Trophoblast cell (in vitro differentiated cells and primary cell): Measurements from ENCODE around the gene TRUB1.

Experiments used
- DNase-seq, 2 donors: peaks; one replicate each; pipeline ENCODE4 v3.0.0-alpha.2; 2016
- H2AFZ ChIP-seq: 2 replicates; pipeline ENCODE4 v1.6.1; 2013; ENCODE audit warnings: low read length, moderate library complexity, mild to moderate bottlenecking; ENCODE audit not compliant: insufficient read depth, poor library complexity
- H2AK5ac ChIP-seq: 2 replicates; pipeline ENCODE4 v1.6.1; 2013; ENCODE audit warnings: mild to moderate bottlenecking, low read length
- H2BK120ac ChIP-seq: 2 replicates; pipeline ENCODE4 v1.6.1; 2013; ENCODE audit warnings: low read length, mild to moderate bottlenecking, moderate library complexity; ENCODE audit not compliant: insufficient read depth, poor library complexity
- H2BK12ac ChIP-seq: 2 replicates; pipeline ENCODE4 v1.6.1; 2013; ENCODE audit warnings: mild to moderate bottlenecking, low read length, moderate library complexity
- H2BK5ac ChIP-seq: 2 replicates; pipeline ENCODE4 v1.6.1; 2013; ENCODE audit warnings: low read length, low read depth, moderate library complexity, mild to moderate bottlenecking; ENCODE audit not compliant: poor library complexity
- H3K14ac ChIP-seq: 2 replicates; pipeline ENCODE4 v1.6.1; 2013; ENCODE audit warnings: mild to moderate bottlenecking, low read length
- H3K18ac ChIP-seq: 2 replicates; pipeline ENCODE4 v1.6.1; 2013; ENCODE audit warnings: mild to moderate bottlenecking, low read length
- H3K23ac ChIP-seq: 2 replicates; pipeline ENCODE4 v1.6.1; 2013; ENCODE audit warnings: low read length
- H3K27ac ChIP-seq: 2 replicates; pipeline ENCODE4 v1.5.1; 2013; ENCODE audit warnings: low read depth, mild to moderate bottlenecking, inconsistent platforms, low read length, moderate library complexity
- H3K27me3 ChIP-seq: 2 replicates; pipeline ENCODE4 v1.6.1; 2013; ENCODE audit warnings: inconsistent platforms, mild to moderate bottlenecking, low read length, moderate library complexity; ENCODE audit not compliant: insufficient read depth
- H3K36me3 ChIP-seq, 2 experiments: 1 replicate in 1 of 2; 2 replicates in 1 of 2; pipeline ENCODE4 v1.6.1; 2013; ENCODE audit warnings: low read length in 2 of 2, mild to moderate bottlenecking in 2 of 2, moderate library complexity in 1 of 2; ENCODE audit not compliant: insufficient read depth in 2 of 2, control insufficient read depth in 1 of 2
- H3K4ac ChIP-seq: 2 replicates; pipeline ENCODE4 v1.6.1; 2013; ENCODE audit warnings: low read depth, mild to moderate bottlenecking, low read length, moderate library complexity
- H3K4me1 ChIP-seq, 2 experiments: 1 replicate in 1 of 2; 2 replicates in 1 of 2; pipeline ENCODE4 v1.6.1; 2013; ENCODE audit warnings: low read length in 2 of 2, mild to moderate bottlenecking in 2 of 2, moderate library complexity in 1 of 2; ENCODE audit not compliant: insufficient read depth in 2 of 2, control insufficient read depth in 1 of 2
- H3K4me2 ChIP-seq: 2 replicates; pipeline ENCODE4 v1.6.1; 2013; ENCODE audit warnings: inconsistent platforms, mild to moderate bottlenecking, low read length, moderate library complexity
- H3K4me3 ChIP-seq: 2 replicates; pipeline ENCODE4 v1.5.1; 2013; ENCODE audit warnings: mild to moderate bottlenecking, low read depth, low read length, inconsistent platforms
- H3K79me1 ChIP-seq: one replicate; pipeline ENCODE4 v1.6.1; 2013; ENCODE audit warnings: low read length
- H3K79me2 ChIP-seq: 2 replicates; pipeline ENCODE4 v1.6.1; 2013; ENCODE audit warnings: low read length, mild to moderate bottlenecking; ENCODE audit not compliant: control insufficient read depth, insufficient read depth, poor library complexity
- H3K9ac ChIP-seq: 2 replicates; pipeline ENCODE4 v1.6.1; 2013; ENCODE audit warnings: mild to moderate bottlenecking, low read length
- H3K9me3 ChIP-seq: 2 replicates; pipeline ENCODE4 v1.6.1; 2013; ENCODE audit warnings: low read depth, mild to moderate bottlenecking, control low read depth, inconsistent platforms, low read length; ENCODE audit not compliant: insufficient read depth
- H4K12ac ChIP-seq: 2 replicates; pipeline ENCODE4 v1.6.1; 2013; ENCODE audit warnings: low read depth, mild to moderate bottlenecking, low read length, moderate library complexity
- H4K8ac ChIP-seq: 2 replicates; pipeline ENCODE4 v1.6.1; 2013; ENCODE audit warnings: low read depth, mild to moderate bottlenecking, low read length, moderate library complexity
- H4K91ac ChIP-seq: one replicate; pipeline ENCODE4 v1.6.1; 2013; ENCODE audit warnings: low read depth, mild to moderate bottlenecking, low read length, moderate library complexity
- WGBS: extraction: QIAGEN DNeasy Blood & Tissue Kit; methylation state at CpG from one replicate; pipeline ENCODE4 v1.1.7; 2013; ENCODE audit warnings: missing lambda C conversion rate; ENCODE audit not compliant: insufficient read length, insufficient coverage; ENCODE audit errors: extremely low coverage; 5-methylcytosine and 5-hydroxymethylcytosine counted together

TRUB1 gene

GRCh38 chr10:114996542-114996941 lies 58.5 kb downstream of the TRUB1 start:
- H2AK5ac ChIP-seq, result no peak overlapping the region
- H4K12ac ChIP-seq, result no peak overlapping the region
- no peak overlapping the region for H3K23ac ChIP-seq
- H2AFZ ChIP-seq, result no peak overlapping the region
- H3K36me3 ChIP-seq, result no peaks in the 10 kb centered on the region
- no peaks in the 10 kb centered on the region for H3K79me2 ChIP-seq
- H3K79me1 ChIP-seq, result no peaks in the 10 kb centered on the region
- H3K27me3 ChIP-seq, result no peaks in the 10 kb centered on the region
- no peaks in the 10 kb centered on the region for H3K9me3 ChIP-seq
- H3K18ac ChIP-seq, result no peak overlapping the region
- no peak overlapping the region for H3K4ac ChIP-seq
- no peak overlapping the region for H2BK5ac ChIP-seq
- H2BK12ac ChIP-seq, result no peak overlapping the region
- DNase-seq, result no peak
- H2BK120ac ChIP-seq, result no peak overlapping the region
- no peak overlapping the region for H4K8ac ChIP-seq
- H3K4me2 ChIP-seq, result no peak overlapping the region
- no peaks in the 10 kb centered on the region for H3K4me1 ChIP-seq
- no peak overlapping the region for H3K9ac ChIP-seq
- no peak overlapping the region for H3K27ac ChIP-seq
- H4K91ac ChIP-seq, result no peak overlapping the region
- H3K14ac ChIP-seq, result no peak overlapping the region
- WGBS, result no CpG with 5 or more reads among the region's 4 CpGs
- no peak overlapping the region for H3K4me3 ChIP-seq

GRCh38 chr10:114998993-114999392 lies 61.0 kb downstream of the TRUB1 start:
- Histone ChIP-seq H3K14ac (no peak overlapping the region), H3K4me1 (no peaks in the 10 kb centered on the region), H3K4ac (no peak overlapping the region), H3K18ac (no peak overlapping the region), H3K36me3 (no peaks in the 10 kb centered on the region), H3K79me2 (no peaks in the 10 kb centered on the region), H3K4me3 (no peak overlapping the region), H2AFZ (no peak overlapping the region), H3K4me2 (no peak overlapping the region), H3K27me3 (no peaks in the 10 kb centered on the region), H4K91ac (no peak overlapping the region), H3K27ac (no peak overlapping the region), H2BK12ac (no peak overlapping the region), H2BK5ac (no peak overlapping the region), H4K12ac (no peak overlapping the region), H3K23ac (no peak overlapping the region), H3K9me3 (no peaks in the 10 kb centered on the region), H2BK120ac (no peak overlapping the region), H4K8ac (no peak overlapping the region), H3K79me1 (no peaks in the 10 kb centered on the region), H2AK5ac (no peak overlapping the region), H3K9ac (no peak overlapping the region)
- no peak for DNase-seq
- no CpG with 5 or more reads among the region's 7 CpGs for WGBS

DNA sequence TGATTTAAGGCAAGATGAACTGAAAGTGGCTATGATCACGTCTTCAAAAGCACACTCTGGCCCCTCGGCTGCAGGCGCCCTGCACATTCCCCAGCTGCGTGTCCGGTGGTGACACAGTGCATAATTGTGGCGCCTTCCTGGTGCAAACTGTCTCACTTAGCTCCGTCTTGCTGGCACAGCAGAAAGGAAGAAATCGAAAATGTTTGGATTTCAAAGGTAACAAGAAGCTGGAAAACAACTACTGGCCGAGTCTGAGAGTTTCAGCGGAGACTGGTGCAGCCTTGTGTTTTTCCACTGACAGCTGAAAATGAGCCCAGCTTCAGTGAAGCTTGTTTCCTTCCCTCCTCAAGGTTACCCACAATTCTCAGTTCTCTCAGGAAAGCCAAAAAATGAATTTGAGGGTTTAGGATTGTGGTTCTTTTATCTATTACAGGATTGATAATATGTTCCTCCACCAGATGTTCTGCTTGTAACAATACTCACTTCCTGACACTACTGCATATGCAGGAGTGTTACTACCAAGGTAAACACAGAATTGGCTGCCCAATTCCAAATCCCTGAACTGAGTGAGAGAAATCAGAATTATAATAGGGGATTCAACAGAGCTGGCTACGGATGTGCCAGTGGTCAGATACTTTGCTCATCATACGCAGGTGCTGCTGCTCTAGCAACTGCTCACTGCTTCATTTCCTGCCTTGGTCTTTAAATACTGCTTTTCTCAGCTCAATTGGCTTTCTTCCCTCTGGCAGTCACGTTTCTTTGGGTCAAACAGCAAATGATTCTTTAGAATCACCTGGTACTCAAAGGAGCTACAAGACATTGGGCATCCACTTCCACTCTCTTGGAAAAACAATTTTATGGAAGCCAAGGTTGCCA lies 63.7 kb downstream of the TRUB1 start:
- Histone ChIP-seq H4K12ac (no peak overlapping the region), H3K18ac (no peak overlapping the region), H2BK5ac (no peak overlapping the region), H2AK5ac (no peak overlapping the region), H3K4ac (no peak overlapping the region), H3K23ac (no peak overlapping the region), H3K4me3 (no peak overlapping the region), H3K36me3 (no peaks in the 10 kb centered on the region), H2AFZ (no peak overlapping the region), H3K9ac (no peak overlapping the region), H2BK120ac (no peak overlapping the region), H3K27ac (no peak overlapping the region), H3K79me1 (no peaks in the 10 kb centered on the region), H3K9me3 (no peaks in the 10 kb centered on the region), H4K8ac (no peak overlapping the region), H4K91ac (no peak overlapping the region), H3K4me1 (no peaks in the 10 kb centered on the region), H3K79me2 (no peaks in the 10 kb centered on the region), H2BK12ac (no peak overlapping the region), H3K14ac (no peak overlapping the region), H3K27me3 (no peaks in the 10 kb centered on the region), H3K4me2 (no peak overlapping the region)
- DNase-seq, result peak; percentile 80 to 81
- no CpG with 5 or more reads among the region's 13 CpGs for WGBS

GRCh38 chr10:115003396-115003795 lies 65.4 kb downstream of the TRUB1 start:
- H3K36me3 ChIP-seq, result no peaks in the 10 kb centered on the region
- H3K79me2 ChIP-seq, result no peaks in the 10 kb centered on the region
- H3K9me3 ChIP-seq, result no peaks in the 10 kb centered on the region
- H4K8ac ChIP-seq, result no peak overlapping the region
- no peak overlapping the region for H3K23ac ChIP-seq
- no peak overlapping the region for H2BK5ac ChIP-seq
- no peak overlapping the region for H3K9ac ChIP-seq
- H4K12ac ChIP-seq, result no peak overlapping the region
- H3K27ac ChIP-seq, result no peak overlapping the region
- no peak overlapping the region for H2AK5ac ChIP-seq
- H3K4me3 ChIP-seq, result no peak overlapping the region
- no peak overlapping the region for H3K4me2 ChIP-seq
- DNase-seq, result no peak
- H2AFZ ChIP-seq, result no peak overlapping the region
- no peak overlapping the region for H3K18ac ChIP-seq
- no peaks in the 10 kb centered on the region for H3K79me1 ChIP-seq
- no peaks in the 10 kb centered on the region for H3K4me1 ChIP-seq
- no peak overlapping the region for H2BK12ac ChIP-seq
- no peak overlapping the region for H4K91ac ChIP-seq
- no peak overlapping the region for H3K14ac ChIP-seq
- H3K27me3 ChIP-seq, result no peaks in the 10 kb centered on the region
- no CpG with 5 or more reads among the region's 2 CpGs for WGBS
- no peak overlapping the region for H3K4ac ChIP-seq
- no peak overlapping the region for H2BK120ac ChIP-seq
